H1 (cell line): ENCODE results near the gene IFRD1. TPM values are rescaled to one million over a fixed set of nuclear protein-coding genes. Genes with fewer than 3 reads are reported as not detected.

Experiments
- CTCF ChIA-PET: fragments of 300-600 bp; sonication (Branson Sonifier 250); formaldehyde crosslinking; loops from one replicate; lab custom pipeline; 2021; ENCODE audit not compliant: partially characterized antibody; lab: Charles Lee
- POLR2A ChIA-PET: fragments of 300-600 bp; sonication (Branson Sonifier 250); formaldehyde crosslinking; loops from one replicate; lab custom pipeline; 2021; ENCODE audit warnings: inconsistent platforms; ENCODE audit not compliant: partially characterized antibody; lab: Charles Lee
- DNase-seq, 2 experiments: peaks; one replicate each; pipeline versions ENCODE4 v3.0.0 to v3.0.0-alpha.2; 2010 to 2022; ENCODE audit warnings: low spot score in 2 of 2, low read depth in 1 of 2, mixed read lengths in 1 of 2
- FAIRE-seq: peaks from 2 replicates; lab custom pipeline; 2011; peaks lifted over from hg19 to GRCh38; lab: Jason Lieb, UNC
- H2AFZ ChIP-seq: 2 replicates; pipeline ENCODE4 v1.8.1; 2012; ENCODE audit warnings: low read length, inconsistent platforms
- H2AK5ac ChIP-seq: 2 replicates; pipeline ENCODE4 v1.6.1; 2013; ENCODE audit warnings: low read depth, low read length
- H2BK120ac ChIP-seq: replicated peaks from 2 replicates; pipeline ENCODE3; 2013; ENCODE audit warnings: low read depth, low read length, inconsistent platforms
- H2BK12ac ChIP-seq: 2 replicates; pipeline ENCODE4 v1.6.1; 2013; ENCODE audit warnings: low read depth, low read length
- H2BK15ac ChIP-seq: 2 replicates; pipeline ENCODE4 v1.6.1; 2013; ENCODE audit warnings: low read length
- H2BK20ac ChIP-seq: 2 replicates; pipeline ENCODE4 v1.6.1; 2013; ENCODE audit warnings: low read length
- H2BK5ac ChIP-seq: 2 replicates; pipeline ENCODE4 v1.6.1; 2013; ENCODE audit warnings: low read depth, low read length
- H3K14ac ChIP-seq: 2 replicates; pipeline ENCODE4 v1.6.1; 2013; ENCODE audit warnings: inconsistent platforms; ENCODE audit not compliant: insufficient read length
- H3K18ac ChIP-seq: 2 replicates; pipeline ENCODE4 v1.6.1; 2013; ENCODE audit warnings: low read length; ENCODE audit errors: extremely low read depth
- H3K23ac ChIP-seq: 2 replicates; pipeline ENCODE4 v1.6.1; 2013; ENCODE audit warnings: inconsistent platforms; ENCODE audit not compliant: insufficient read length
- H3K23me2 ChIP-seq: 2 replicates; pipeline ENCODE4 v1.6.1; 2013; ENCODE audit warnings: low read depth, low read length
- H3K27ac ChIP-seq: 2 replicates; pipeline ENCODE4 v1.6.1; 2011; ENCODE audit warnings: low read depth, low read length, inconsistent platforms
- H3K27me3 ChIP-seq, 4 experiments: replicated peaks in 1 of 4; 1 replicate in 1 of 4; 2 replicates in 3 of 4; pipeline versions ENCODE4 v1.6.1 to v1.8.1; 2011 to 2013; ENCODE audit warnings: low read length in 3 of 4, mild to moderate bottlenecking in 3 of 4, inconsistent platforms in 2 of 4, mixed read lengths in 2 of 4, moderate library complexity in 1 of 4; ENCODE audit not compliant: control insufficient read depth in 3 of 4, insufficient read depth in 3 of 4; ENCODE audit errors: extremely low read depth in 1 of 4
- H3K36me3 ChIP-seq, 4 experiments: 2 replicates each; pipeline versions ENCODE4 v1.6.1 to v1.8.1; 2011 to 2013; ENCODE audit warnings: mild to moderate bottlenecking in 4 of 4, low read length in 3 of 4, moderate library complexity in 2 of 4, control low read depth in 1 of 4, inconsistent platforms in 1 of 4; ENCODE audit not compliant: insufficient read depth in 4 of 4, control insufficient read depth in 2 of 4
- H3K4ac ChIP-seq: replicated peaks from 2 replicates; pipeline ENCODE3; 2013; ENCODE audit warnings: low read length, low read depth, mixed read lengths, inconsistent platforms; ENCODE audit not compliant: insufficient read length
- H3K4me1 ChIP-seq, 4 experiments: replicated peaks in 1 of 4; 1 replicate in 1 of 4; 2 replicates in 3 of 4; pipeline versions ENCODE4 v1.6.1 to v1.8.1; 2011 to 2013; ENCODE audit warnings: low read length in 3 of 4, inconsistent platforms in 2 of 4, mixed read lengths in 1 of 4; ENCODE audit not compliant: insufficient read depth in 4 of 4, control insufficient read depth in 3 of 4
- H3K4me2 ChIP-seq, 2 experiments: 2 replicates each; pipeline versions ENCODE4 v1.6.1 to v1.8.1; 2011 to 2013; ENCODE audit warnings: low read depth in 2 of 2, low read length in 2 of 2, control low read depth in 1 of 2, inconsistent platforms in 1 of 2, mild to moderate bottlenecking in 1 of 2; ENCODE audit not compliant: insufficient read depth in 1 of 2
- H3K4me3 ChIP-seq, 4 experiments: fragments of 200-600, 300-600 bp in 1 of 4; sonication (generic), shearing (Covaris generic), sonication (Bioruptor Twin) in 1 of 4; 2 replicates each; pipeline versions ENCODE4 v1.5.1 to v1.8.1; 2011 to 2016; ENCODE audit warnings: low read length in 4 of 4, low read depth in 3 of 4, control low read depth in 2 of 4, inconsistent platforms in 2 of 4, mild to moderate bottlenecking in 2 of 4, mixed read lengths in 1 of 4, moderate library complexity in 1 of 4; ENCODE audit not compliant: insufficient read depth in 2 of 4; ENCODE audit errors: extremely low read depth in 1 of 4
- H3K56ac ChIP-seq: replicated peaks from 2 replicates; pipeline ENCODE3; 2013; ENCODE audit warnings: low read depth, mild to moderate bottlenecking, mixed read lengths, low read length, inconsistent platforms; ENCODE audit not compliant: insufficient read length
- H3K79me1 ChIP-seq: 2 replicates; pipeline ENCODE4 v1.6.1; 2013; ENCODE audit warnings: low read depth, low read length, control low read depth
- H3K79me2 ChIP-seq, 2 experiments: 2 replicates each; pipeline versions ENCODE4 v1.6.1 to v1.8.1; 2012 to 2013; ENCODE audit warnings: low read length in 2 of 2, mild to moderate bottlenecking in 2 of 2, inconsistent platforms in 1 of 2; ENCODE audit not compliant: insufficient read depth in 2 of 2, control insufficient read depth in 1 of 2
- H3K9ac ChIP-seq, 4 experiments: replicated peaks in 1 of 4; 1 replicate in 1 of 4; 2 replicates in 3 of 4; pipeline versions ENCODE4 v1.6.1 to v1.8.1; 2011 to 2013; ENCODE audit warnings: low read depth in 3 of 4, low read length in 3 of 4, control low read depth in 2 of 4, mild to moderate bottlenecking in 2 of 4, moderate library complexity in 2 of 4, inconsistent platforms in 1 of 4; ENCODE audit errors: extremely low read depth in 1 of 4
- H3K9me3 ChIP-seq, 2 experiments: 2 replicates each; pipeline versions ENCODE4 v1.6.1 to v1.8.1; 2012 to 2013; ENCODE audit warnings: mild to moderate bottlenecking in 2 of 2, moderate library complexity in 2 of 2, control low read depth in 1 of 2, inconsistent platforms in 1 of 2, low read depth in 1 of 2, low read length in 1 of 2, mixed read lengths in 1 of 2; ENCODE audit not compliant: insufficient read depth in 2 of 2
- H4K20me1 ChIP-seq, 2 experiments: replicated peaks in 1 of 2; 2 replicates each; pipeline versions ENCODE3 to v1.8.1; 2011 to 2013; ENCODE audit warnings: inconsistent platforms in 2 of 2, low read length in 2 of 2, mild to moderate bottlenecking in 1 of 2; ENCODE audit not compliant: insufficient read depth in 2 of 2, control insufficient read depth in 1 of 2
- H4K5ac ChIP-seq: 2 replicates; pipeline ENCODE4 v1.6.1; 2013; ENCODE audit warnings: low read length, low read depth, mixed read lengths, inconsistent platforms; ENCODE audit not compliant: insufficient read length
- H4K8ac ChIP-seq: 2 replicates; pipeline ENCODE4 v1.8.0; 2013; ENCODE audit warnings: mild to moderate bottlenecking, moderate library complexity, low read length, inconsistent platforms; ENCODE audit not compliant: insufficient read depth; ENCODE audit errors: extremely low read depth
- H4K91ac ChIP-seq: replicated peaks from 2 replicates; pipeline ENCODE3; 2013; ENCODE audit warnings: low read length, mixed read lengths, inconsistent platforms; ENCODE audit not compliant: insufficient read length
- BACH1 ChIP-seq: IDR thresholded peaks from 2 replicates; pipeline ENCODE4 v1.6.1; 2012; ENCODE audit warnings: low read length, improper control_type of control experiment
- EZH2 ChIP-seq: fragments of 200-600 bp; sonication (generic); IDR thresholded peaks from 2 replicates; pipeline ENCODE4 v1.7.1; 2012; ENCODE audit warnings: low read depth, mild to moderate bottlenecking, moderate library complexity, low read length, inconsistent platforms; ENCODE audit not compliant: severe bottlenecking
- FOSL1 ChIP-seq: IDR thresholded peaks from 2 replicates; pipeline ENCODE4 v1.6.1; 2011; ENCODE audit warnings: mild to moderate bottlenecking, low read depth, low read length, moderate library complexity; ENCODE audit not compliant: insufficient read depth
- HDAC2 ChIP-seq, 2 experiments: fragments of 300-600 bp in 1 of 2; sonication (generic) in 1 of 2; IDR thresholded peaks; 2 replicates each; pipeline ENCODE4 v1.6.1; 2011 to 2012; ENCODE audit warnings: low read depth in 2 of 2, low read length in 2 of 2, mild to moderate bottlenecking in 2 of 2, moderate library complexity in 2 of 2, borderline replicate concordance in 1 of 2, inconsistent platforms in 1 of 2
- JUN ChIP-seq: IDR thresholded peaks from 2 replicates; pipeline ENCODE4 v1.6.1; 2011; ENCODE audit warnings: low read depth, mild to moderate bottlenecking, improper control_type of control experiment, low read length
- KDM5A ChIP-seq: fragments of 200-600 bp; IDR thresholded peaks from 2 replicates; pipeline ENCODE4 v1.7.1; 2012; ENCODE audit warnings: mild to moderate bottlenecking, low read length, inconsistent platforms, mixed read lengths
- NRF1 ChIP-seq: IDR thresholded peaks from 2 replicates; pipeline ENCODE4 v1.6.1; 2011; ENCODE audit warnings: mild to moderate bottlenecking, low read depth, low read length, improper control_type of control experiment
- POLR2A ChIP-seq, 2 experiments: IDR thresholded peaks; 1 replicate in 1 of 2; 2 replicates in 1 of 2; pipeline ENCODE4 v1.6.1; 2011; ENCODE audit warnings: low read depth in 2 of 2, low read length in 2 of 2, mild to moderate bottlenecking in 2 of 2; ENCODE audit errors: control extremely low read depth in 1 of 2
- POU5F1 ChIP-seq: IDR thresholded peaks from 2 replicates; pipeline ENCODE4 v1.6.1; 2011; ENCODE audit warnings: low read depth, mild to moderate bottlenecking, low read length, moderate library complexity
- RBBP5 ChIP-seq: IDR thresholded peaks from 2 replicates; pipeline ENCODE4 v1.7.1; 2012; ENCODE audit warnings: low read depth, mild to moderate bottlenecking, inconsistent platforms, low read length, moderate library complexity, borderline replicate concordance
- TEAD4 ChIP-seq: IDR thresholded peaks from 2 replicates; pipeline ENCODE4 v1.6.1; 2012; ENCODE audit warnings: low read depth, low read length, inconsistent platforms, mixed read lengths
- USF2 ChIP-seq: IDR thresholded peaks from 2 replicates; pipeline ENCODE4 v1.6.1; 2011; ENCODE audit warnings: low read length, improper control_type of control experiment
- WGBS, 2 experiments: shearing (Covaris generic) in 1 of 2; methylation state at CpG; one replicate each; pipeline versions ENCODE4 v1.1.6 to v1.1.7; 2013 to 2015; ENCODE audit warnings: low lambda C conversion rate in 2 of 2, mixed read lengths in 2 of 2, inconsistent platforms in 1 of 2, low coverage in 1 of 2, missing lambda C conversion rate in 1 of 2; ENCODE audit not compliant: insufficient replicate concordance in 2 of 2, insufficient coverage in 1 of 2, insufficient read length in 1 of 2; ENCODE audit errors: extremely low coverage in 1 of 2, missing lambda C conversion rate in 1 of 2; 5-methylcytosine and 5-hydroxymethylcytosine counted together
- polyA plus RNA-seq, 7 experiments: library from polyadenylated mRNA; depleted of rRNA in 3 of 7; stranded (reverse) in 5 of 7; unstranded in 2 of 7; fragments of >200 nt in 5 of 7; fragments of 200-250 nt in 2 of 7; gene quantifications; 1 replicate in 5 of 7; 2 replicates in 1 of 7; 4 replicates in 1 of 7; pipeline versions ENCODE4 v1.2.1 to v1.2.3, GENCODE V29; 2011 to 2013; ENCODE audit warnings: missing spikeins in 2 of 7, mixed read lengths in 2 of 7
- total RNA-seq: library from RNA; stranded (reverse); fragmentation: NEBNext Ultra II Directional; extraction: Animal tissue kit (Norgen Biotek cat#: 25700); gene quantifications from 2 replicates; pipeline ENCODE4 v1.2.1, GENCODE V29; 2021

The IFRD1 gene
- total and polyA plus RNA-seq, 2 of the 8 experiments (the other 6 are each of a cell fraction or from before 2014, with no cell fraction given) = 23.0 to 50.4 TPM

- H3K18ac ChIP-seq = no peak overlapping the region
- H2BK20ac ChIP-seq = no peak overlapping the region
- FAIRE-seq (no peak), DNase-seq (no peak)
- whole genome bisulfite sequencing, 2 experiments = 94% methylated on average over 5 of the region's 5 CpGs; no CpG with 5 or more reads in 1 of the 2 experiments
- ChIA-PET POLR2A (no interaction called here), CTCF (interaction anchor here (1.0 to 1.1 kb wide), 3 partner anchors 17 to 383 kb away, joined by 3 to 4 read pairs (median 3); no protein-coding TSS in a partner anchor)
- H3K79me2 ChIP-seq = no peaks in the 10 kb centered on the region
- H3K9me3 ChIP-seq = no peaks in the 10 kb centered on the region
- no peaks in the 10 kb centered on the region for H3K79me1 ChIP-seq
- H3K4ac ChIP-seq = no peak overlapping the region
- H3K27ac ChIP-seq = no peak overlapping the region
- H4K5ac ChIP-seq = no peak overlapping the region
- H3K23ac ChIP-seq = no peak overlapping the region
- no peak overlapping the region for H3K4me2 ChIP-seq
- H3K9ac ChIP-seq = no peak overlapping the region
- H2AK5ac ChIP-seq = no peak overlapping the region
- H3K27me3 ChIP-seq = no peaks in the 10 kb centered on the region
- no peak overlapping the region for H3K4me3 ChIP-seq
- H4K91ac ChIP-seq = no peak overlapping the region
- H3K56ac ChIP-seq = no peak overlapping the region
- no peaks in the 10 kb centered on the region for H3K36me3 ChIP-seq
- H2BK15ac ChIP-seq = no peak overlapping the region
- H4K20me1 ChIP-seq = no peaks in the 10 kb centered on the region
- H2BK5ac ChIP-seq = no peak overlapping the region
- no peaks in the 10 kb centered on the region for H3K4me1 ChIP-seq
- no peak overlapping the region for H2BK12ac ChIP-seq
- no peak overlapping the region for H2BK120ac ChIP-seq
- H3K23me2 ChIP-seq = no peaks in the 10 kb centered on the region; the same call in 1 of the 2 replicates
- no peak overlapping the region for H3K14ac ChIP-seq
- no peak overlapping the region for H4K8ac ChIP-seq
- H2AFZ ChIP-seq = no peak overlapping the region
- TF ChIP-seq EZH2 (no peak), HDAC2 (IDR thresholded peaks at IDR 0.05; ENCODE audit: borderline replicate concordance in 1 of 2, low read depth in 2 of 2, low read length in 2 of 2) (no peak), POLR2A (IDR thresholded peaks at IDR 0.05; ENCODE audit: control extremely low read depth in 1 of 2, low read depth in 2 of 2, low read length in 2 of 2) (no peak), NRF1 (no peak), TEAD4 (no peak), JUN (no peak), USF2 (no peak), FOSL1 (no peak), KDM5A (no peak), RBBP5 (no peak), POU5F1 (no peak), BACH1 (no peak)
Measured at GRCh38 chr7:112512451-112513210, 62.4 kb downstream of the IFRD1 start.
